Measurements from ENCODE around the gene ASB15. TPM values are rescaled to one million over a fixed set of nuclear protein-coding genes. Genes with fewer than 3 reads are reported as not detected.
A peak's percentile ranks its signal among the peaks of the same experiment; 100 is the strongest.

The ASB15 gene
- total RNA-seq, 1 experiment from 2014 or later: not detected

- DNase-seq (ENCODE audit: low read depth): peak; percentile 36
Observed at GRCh38 chr7:123635551-123636359, 34.1 kb downstream of the ASB15 start.

- DNase-seq (ENCODE audit: low read depth): no peak
Observed at GRCh38 chr7:123637203-123637602, 35.6 kb downstream of the ASB15 start.

GRCh38 chr7:123637878-123638277 is 36.3 kb downstream of the ASB15 start:
- no peak for DNase-seq (ENCODE audit: low read depth)

- no peak for DNase-seq (ENCODE audit: low read depth)
Observed at GRCh38 chr7:123639631-123640030, 38.0 kb downstream of the ASB15 start.

- no peak for DNase-seq (ENCODE audit: low read depth)
Observed at GRCh38 chr7:123640583-123640982, 39.0 kb downstream of the ASB15 start.

GRCh38 chr7:123641901-123642300 is 40.3 kb downstream of the ASB15 start:
- no peak for DNase-seq (ENCODE audit: low read depth)

- DNase-seq (ENCODE audit: low read depth): peak; percentile 79
Observed at GRCh38 chr7:123643495-123644441, 42.1 kb downstream of the ASB15 start.

GRCh38 chr7:123645516-123645915 is 43.9 kb downstream of the ASB15 start:
- no peak for DNase-seq (ENCODE audit: low read depth)

GRCh38 chr7:123647106-123647730 is 45.6 kb downstream of the ASB15 start:
- DNase-seq (ENCODE audit: low read depth): peak; percentile 44

GRCh38 chr7:123649964-123650363 is 48.3 kb downstream of the ASB15 start:
- peak; percentile 44 for DNase-seq (ENCODE audit: low read depth)

GRCh38 chr7:123650595-123650994 is 49.0 kb downstream of the ASB15 start:
- no peak for DNase-seq (ENCODE audit: low read depth)

- DNase-seq (ENCODE audit: low read depth): no peak
Observed at GRCh38 chr7:123652406-123652805, 50.8 kb downstream of the ASB15 start.

GRCh38 chr7:123653162-123653561 is 51.5 kb downstream of the ASB15 start:
- no peak for DNase-seq (ENCODE audit: low read depth)

GRCh38 chr7:123655614-123656013 is 54.0 kb downstream of the ASB15 start, which contains the start of gene LMOD2:
LMOD2 (plus strand) TSS chr7:123655866; CDS start chr7:123655964, 98 bp downstream.
- DNase-seq (ENCODE audit: low read depth): no peak

- DNase-seq (ENCODE audit: low read depth): no peak
Observed at GRCh38 chr7:123656544-123657303, 55.1 kb downstream of the ASB15 start.

GRCh38 chr7:123657304-123657685 is 55.7 kb downstream of the ASB15 start:
- DNase-seq (ENCODE audit: low read depth): no peak

GRCh38 chr7:123658023-123658422 is 56.4 kb downstream of the ASB15 start:
- no peak for DNase-seq (ENCODE audit: low read depth)

GRCh38 chr7:123660514-123661354 is 59.1 kb downstream of the ASB15 start:
- DNase-seq (ENCODE audit: low read depth): no peak

- no peak for DNase-seq (ENCODE audit: low read depth)
Observed at GRCh38 chr7:123661765-123662164, 60.1 kb downstream of the ASB15 start.

GRCh38 chr7:123662293-123662692 is 60.7 kb downstream of the ASB15 start:
- DNase-seq (ENCODE audit: low read depth): no peak

Data from M059J (cell line).